D721Med (cell line): ENCODE measurements around the gene UNC45A.
"Not testable (repeated sequence)": the region's sequence is repeated elsewhere in the genome, so short reads cannot be mapped to it uniquely, and the experiment has no call there.

ENCODE experiments used
- DNase-seq: peaks from one replicate; pipeline ENCODE4 v3.0.0; 2011; ENCODE audit warnings: low spot score; ENCODE audit not compliant: insufficient read length
- FAIRE-seq: peaks from 2 replicates; lab custom pipeline; 2011; peaks lifted over from hg19 to GRCh38; lab: Jason Lieb, UNC
- TF ChIP-seq, protein P1 (sequence below): IDR thresholded peaks from 2 replicates; pipeline ENCODE4 v1.5.1; 2012; ENCODE audit warnings: mild to moderate bottlenecking, control low read depth; ENCODE audit not compliant: insufficient read depth; ENCODE audit errors: missing control alignments

Gene UNC45A

DNA sequence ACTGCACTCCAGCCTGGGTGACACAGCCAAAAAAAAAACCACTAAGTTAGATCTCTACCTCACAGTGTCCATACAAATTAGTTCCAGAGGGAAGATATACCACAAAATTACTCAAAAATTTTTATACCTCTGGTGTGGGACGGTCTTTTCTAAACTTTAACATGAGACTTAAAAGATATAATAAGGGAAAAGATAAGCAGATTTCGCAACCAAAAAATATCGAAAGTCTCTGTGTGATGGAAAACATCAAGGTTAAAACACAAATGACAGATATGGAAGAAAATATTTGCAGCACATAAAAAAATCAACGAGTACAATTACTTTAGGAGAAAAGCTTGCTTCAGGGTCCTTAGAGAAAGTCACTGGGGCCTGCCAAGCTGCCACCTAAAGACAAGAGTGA, 13.2 kb upstream of the UNC45A start:
- TF ChIP-seq, protein P1, sequence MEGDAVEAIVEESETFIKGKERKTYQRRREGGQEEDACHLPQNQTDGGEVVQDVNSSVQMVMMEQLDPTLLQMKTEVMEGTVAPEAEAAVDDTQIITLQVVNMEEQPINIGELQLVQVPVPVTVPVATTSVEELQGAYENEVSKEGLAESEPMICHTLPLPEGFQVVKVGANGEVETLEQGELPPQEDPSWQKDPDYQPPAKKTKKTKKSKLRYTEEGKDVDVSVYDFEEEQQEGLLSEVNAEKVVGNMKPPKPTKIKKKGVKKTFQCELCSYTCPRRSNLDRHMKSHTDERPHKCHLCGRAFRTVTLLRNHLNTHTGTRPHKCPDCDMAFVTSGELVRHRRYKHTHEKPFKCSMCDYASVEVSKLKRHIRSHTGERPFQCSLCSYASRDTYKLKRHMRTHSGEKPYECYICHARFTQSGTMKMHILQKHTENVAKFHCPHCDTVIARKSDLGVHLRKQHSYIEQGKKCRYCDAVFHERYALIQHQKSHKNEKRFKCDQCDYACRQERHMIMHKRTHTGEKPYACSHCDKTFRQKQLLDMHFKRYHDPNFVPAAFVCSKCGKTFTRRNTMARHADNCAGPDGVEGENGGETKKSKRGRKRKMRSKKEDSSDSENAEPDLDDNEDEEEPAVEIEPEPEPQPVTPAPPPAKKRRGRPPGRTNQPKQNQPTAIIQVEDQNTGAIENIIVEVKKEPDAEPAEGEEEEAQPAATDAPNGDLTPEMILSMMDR = no peak
- FAIRE-seq (no peak), DNase-seq (no peak)

DNA sequence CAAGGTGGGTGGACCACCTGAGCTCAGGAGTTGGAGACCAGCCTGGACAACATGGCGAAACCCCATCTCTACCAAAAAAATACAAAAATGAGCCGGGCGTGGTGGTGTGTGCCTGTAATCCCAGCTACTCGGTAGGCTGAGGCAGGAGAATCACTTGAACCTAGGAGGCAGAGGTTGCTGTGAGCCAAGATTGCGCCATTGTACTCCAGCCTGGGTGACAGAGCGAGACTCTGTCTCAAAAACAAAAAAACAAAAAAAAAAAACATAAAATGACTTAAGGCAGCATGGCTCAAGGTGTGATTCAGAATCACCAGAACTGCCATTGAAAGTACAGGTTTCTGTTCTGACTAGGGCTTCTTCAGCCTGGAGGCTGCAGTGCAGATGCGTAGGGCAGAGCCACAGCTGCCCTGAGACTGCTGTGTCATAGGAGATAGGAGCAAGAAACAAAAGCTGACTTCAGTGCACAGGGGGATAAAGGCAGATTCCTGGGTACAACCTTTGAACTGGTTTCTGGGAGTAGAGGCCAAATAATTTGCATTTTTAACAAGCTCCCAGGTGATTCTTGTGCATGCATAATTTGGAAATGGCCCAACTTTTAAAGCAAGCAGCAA, 12.3 kb upstream of the UNC45A start:
- not testable (repeated sequence) for DNase-seq, FAIRE-seq

DNA sequence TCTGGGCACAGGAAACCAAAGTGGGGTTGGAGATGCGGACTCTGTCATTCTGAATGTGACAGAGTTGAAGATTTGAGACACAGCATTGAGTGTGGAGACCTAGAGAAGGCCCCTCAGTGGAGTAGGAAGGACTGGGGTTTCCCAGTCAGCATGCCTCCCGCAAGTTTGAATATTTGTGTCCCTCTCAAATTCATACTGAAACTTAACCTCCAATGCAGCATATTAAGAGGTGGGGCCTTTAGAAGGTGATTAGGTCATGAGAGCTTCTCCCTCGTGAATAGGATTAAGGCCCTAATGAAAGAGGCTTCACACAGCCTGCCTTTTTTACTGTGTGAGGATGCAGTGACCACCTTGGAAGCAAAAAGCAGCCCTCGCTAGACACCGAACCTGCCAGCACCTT, 10.7 kb upstream of the UNC45A start:
- DNase-seq (no peak), FAIRE-seq (no peak)
- TF ChIP-seq, protein P1 = no peak

DNA sequence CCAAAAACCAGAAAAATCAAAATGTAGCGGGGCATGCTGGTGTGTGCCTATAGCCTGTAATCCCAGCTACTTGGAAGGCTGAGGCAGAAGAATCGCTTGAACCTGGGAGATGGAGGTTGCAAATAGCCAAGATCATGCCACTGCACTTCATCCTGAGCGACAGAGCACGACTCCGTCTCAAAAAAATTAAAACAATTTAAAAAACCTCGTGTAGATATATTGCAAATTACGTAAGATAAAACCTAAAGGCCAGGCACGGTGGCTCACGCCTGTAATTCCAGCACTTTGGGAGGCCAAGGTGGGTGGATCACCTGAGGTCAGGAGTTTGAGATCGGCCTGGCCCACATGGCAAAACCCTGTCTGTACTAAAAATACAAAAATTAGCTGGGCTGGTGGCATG, 8.3 kb upstream of the UNC45A start:
- DNase-seq, FAIRE-seq: not testable (repeated sequence)

DNA sequence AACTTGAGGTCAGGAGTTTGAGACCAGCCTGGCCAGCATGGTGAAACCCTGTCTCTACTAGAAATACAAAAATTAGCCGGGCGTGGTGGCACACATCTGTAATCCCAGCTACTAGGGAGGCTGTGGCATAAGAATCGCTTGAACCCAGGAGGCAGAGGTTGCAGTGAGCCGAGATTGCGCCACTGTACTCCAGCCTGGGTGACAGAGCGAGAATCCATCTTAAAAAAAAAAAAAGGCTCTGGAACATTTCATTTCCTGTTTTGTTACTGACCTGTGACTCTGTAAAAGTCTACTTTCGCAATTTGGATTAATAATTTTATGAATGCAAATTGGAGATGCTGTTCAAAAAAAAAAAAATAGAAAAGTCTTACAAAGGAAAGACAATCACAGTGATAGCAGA, 7.0 kb upstream of the UNC45A start:
- DNase-seq, FAIRE-seq: not testable (repeated sequence)

DNA sequence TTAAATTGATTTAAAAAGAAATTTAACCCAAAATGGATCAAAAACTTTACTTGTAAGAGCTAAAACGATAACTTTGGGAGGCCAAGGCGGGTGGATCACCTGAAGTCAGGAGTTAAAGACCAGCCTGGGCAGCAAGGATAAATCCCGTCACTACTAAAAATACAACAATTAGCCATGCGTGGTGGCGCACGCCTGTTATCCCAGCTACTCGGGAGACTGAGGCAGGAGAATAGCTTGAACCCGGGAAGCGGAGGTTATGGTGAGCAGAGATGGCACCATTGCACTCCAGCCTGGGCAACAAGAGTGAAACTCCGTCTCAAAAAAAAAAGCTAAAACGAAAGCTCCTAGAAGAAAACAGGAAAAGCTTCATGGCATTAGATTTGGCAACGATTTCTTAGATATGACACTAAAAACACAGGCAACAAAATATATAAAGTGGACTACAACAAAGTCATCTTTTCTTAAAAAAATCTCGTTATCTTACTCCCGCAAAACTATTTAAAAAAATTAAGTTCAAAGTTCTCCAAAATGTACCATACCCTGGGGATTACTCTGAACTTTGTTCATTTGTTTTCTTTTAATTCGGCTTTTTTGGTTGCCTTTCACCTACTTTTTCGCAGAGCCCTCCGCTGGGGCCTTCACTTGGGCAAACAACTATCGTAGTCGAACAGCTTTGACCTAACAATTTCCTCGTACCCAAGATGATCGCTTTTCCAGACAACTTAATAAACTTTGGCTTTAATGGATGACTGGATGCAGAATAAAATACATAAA, 5.7 kb upstream of the UNC45A start:
- FAIRE-seq = no peak
- TF ChIP-seq, protein P1 = no peak
- DNase-seq = no peak

DNA sequence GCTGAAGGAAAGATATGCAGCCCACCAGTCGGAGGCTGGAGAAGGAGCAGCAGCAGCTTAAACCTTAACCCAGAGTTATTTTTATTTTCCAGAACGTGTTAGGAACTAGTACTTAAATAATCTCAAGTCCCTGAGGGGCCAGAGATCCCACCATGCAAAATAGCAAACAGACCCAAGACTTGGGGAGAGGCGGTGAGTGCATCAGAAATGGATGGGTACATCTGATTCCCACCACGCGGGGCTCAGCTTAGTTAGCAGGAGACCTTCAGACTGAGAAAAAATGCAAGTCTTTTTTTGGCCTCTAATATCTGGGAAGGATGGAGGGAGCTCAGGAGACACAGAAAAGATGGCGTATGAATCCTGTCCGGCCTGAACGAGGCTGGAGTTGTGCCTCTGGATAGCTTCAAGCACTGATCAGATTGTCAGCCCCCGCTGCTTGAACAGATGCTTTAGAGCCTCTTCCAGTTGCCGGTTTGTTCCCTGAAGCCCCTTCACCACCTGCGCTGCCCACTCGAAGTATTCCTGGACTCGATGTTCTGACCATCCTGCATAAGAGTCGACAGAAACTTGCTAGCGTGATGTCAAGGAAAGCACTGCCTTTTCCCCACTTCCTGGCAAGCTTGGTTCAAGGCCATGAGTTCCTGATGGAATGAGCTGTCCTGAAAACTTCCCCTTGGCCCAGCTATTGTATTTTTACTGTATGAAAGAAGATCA, 4.1 kb upstream of the UNC45A start:
- DNase-seq = no peak
- no peak for FAIRE-seq
- TF ChIP-seq, protein P1 = no peak

DNA sequence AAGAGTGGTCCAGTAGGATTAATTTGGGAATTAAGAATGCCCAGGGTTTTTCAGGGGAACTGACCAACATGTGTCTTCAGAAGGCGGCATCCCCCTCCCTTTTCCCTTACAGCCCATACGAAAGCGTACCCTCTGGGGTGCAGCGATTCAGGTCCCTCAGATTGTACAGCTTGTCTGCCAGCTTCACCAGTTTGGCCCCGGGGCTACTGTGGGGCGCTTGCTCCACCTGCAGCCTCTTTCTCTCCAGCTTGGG, 3.6 kb upstream of the UNC45A start:
- DNase-seq (no peak), FAIRE-seq (no peak)
- TF ChIP-seq, protein P1 = no peak
